ENCODE data around the gene SLC39A10. TPM values are rescaled to one million over a fixed set of nuclear protein-coding genes. Genes with fewer than 3 reads are reported as not detected.
A peak's percentile ranks its signal among the peaks of the same experiment; 100 is the strongest.

The SLC39A10 gene
- total and polyA plus RNA-seq, 9 of the 15 experiments (the other 6 are each of a cell fraction or from before 2014, with no cell fraction given): 12.5 to 40.1 (median 23.1) TPM

- no peak for TF ChIP-seq CBX5 (IDR thresholded peaks at IDR 0.05; ENCODE audit: borderline replicate concordance, low read depth)
- no peak for TF ChIP-seq ZNF239 (CRISPR knock-in tag; IDR thresholded peaks at IDR 0.05)
- no peak for TF ChIP-seq ZNF444 (CRISPR knock-in tag; IDR thresholded peaks at IDR 0.05)
- TF ChIP-seq DDX20 (tag; IDR thresholded peaks at IDR 0.05; ENCODE audit: low read depth): no peak
- TF ChIP-seq, protein P1, sequence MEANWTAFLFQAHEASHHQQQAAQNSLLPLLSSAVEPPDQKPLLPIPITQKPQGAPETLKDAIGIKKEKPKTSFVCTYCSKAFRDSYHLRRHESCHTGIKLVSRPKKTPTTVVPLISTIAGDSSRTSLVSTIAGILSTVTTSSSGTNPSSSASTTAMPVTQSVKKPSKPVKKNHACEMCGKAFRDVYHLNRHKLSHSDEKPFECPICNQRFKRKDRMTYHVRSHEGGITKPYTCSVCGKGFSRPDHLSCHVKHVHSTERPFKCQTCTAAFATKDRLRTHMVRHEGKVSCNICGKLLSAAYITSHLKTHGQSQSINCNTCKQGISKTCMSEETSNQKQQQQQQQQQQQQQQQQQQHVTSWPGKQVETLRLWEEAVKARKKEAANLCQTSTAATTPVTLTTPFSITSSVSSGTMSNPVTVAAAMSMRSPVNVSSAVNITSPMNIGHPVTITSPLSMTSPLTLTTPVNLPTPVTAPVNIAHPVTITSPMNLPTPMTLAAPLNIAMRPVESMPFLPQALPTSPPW (CRISPR knock-in tag; IDR thresholded peaks at IDR 0.05): no peak
- no peak for TF ChIP-seq ZNF12 (CRISPR knock-in tag; IDR thresholded peaks at IDR 0.05)
- TF ChIP-seq ZNF592 (IDR thresholded peaks at IDR 0.05): peak; percentile 69
- no peak for TF ChIP-seq ZNF449 (CRISPR knock-in tag; IDR thresholded peaks at IDR 0.05)
- TF ChIP-seq SMAD3 (CRISPR knock-in tag; conservative IDR thresholded peaks at IDR 0.05): no peak
- TF ChIP-seq PCBP1 (IDR thresholded peaks at IDR 0.05; ENCODE audit: low read depth, low read length, poor library complexity, severe bottlenecking): no peak
- no peak for TF ChIP-seq SUPT5H (IDR thresholded peaks at IDR 0.05)
- TF ChIP-seq, protein P2, sequence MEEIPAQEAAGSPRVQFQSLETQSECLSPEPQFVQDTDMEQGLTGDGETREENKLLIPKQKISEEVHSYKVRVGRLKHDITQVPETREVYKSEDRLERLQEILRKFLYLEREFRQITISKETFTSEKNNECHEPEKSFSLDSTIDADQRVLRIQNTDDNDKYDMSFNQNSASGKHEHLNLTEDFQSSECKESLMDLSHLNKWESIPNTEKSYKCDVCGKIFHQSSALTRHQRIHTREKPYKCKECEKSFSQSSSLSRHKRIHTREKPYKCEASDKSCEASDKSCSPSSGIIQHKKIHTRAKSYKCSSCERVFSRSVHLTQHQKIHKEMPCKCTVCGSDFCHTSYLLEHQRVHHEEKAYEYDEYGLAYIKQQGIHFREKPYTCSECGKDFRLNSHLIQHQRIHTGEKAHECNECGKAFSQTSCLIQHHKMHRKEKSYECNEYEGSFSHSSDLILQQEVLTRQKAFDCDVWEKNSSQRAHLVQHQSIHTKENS (CRISPR knock-in tag; IDR thresholded peaks at IDR 0.05): no peak
- TF ChIP-seq SMARCA5 (IDR thresholded peaks at IDR 0.05): no peak
- peak; percentile 35; the same call in 1 of the 2 replicates for TF ChIP-seq CTBP1 (IDR thresholded peaks at IDR 0.05; ENCODE audit: borderline replicate concordance)
- TF ChIP-seq, protein P3, sequence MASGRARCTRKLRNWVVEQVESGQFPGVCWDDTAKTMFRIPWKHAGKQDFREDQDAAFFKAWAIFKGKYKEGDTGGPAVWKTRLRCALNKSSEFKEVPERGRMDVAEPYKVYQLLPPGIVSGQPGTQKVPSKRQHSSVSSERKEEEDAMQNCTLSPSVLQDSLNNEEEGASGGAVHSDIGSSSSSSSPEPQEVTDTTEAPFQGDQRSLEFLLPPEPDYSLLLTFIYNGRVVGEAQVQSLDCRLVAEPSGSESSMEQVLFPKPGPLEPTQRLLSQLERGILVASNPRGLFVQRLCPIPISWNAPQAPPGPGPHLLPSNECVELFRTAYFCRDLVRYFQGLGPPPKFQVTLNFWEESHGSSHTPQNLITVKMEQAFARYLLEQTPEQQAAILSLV (tag; IDR thresholded peaks at IDR 0.05): 0 out of 2 replicates have a peak, but pooled peaks have one; percentile 14
- TF ChIP-seq ATF7 (IDR thresholded peaks at IDR 0.05): peak; percentile 86
- peak in 1 of 2 experiments; percentile 72; a peak in 2 of 4 replicates for TF ChIP-seq RCOR1 (IDR thresholded peaks at IDR 0.05; ENCODE audit: borderline replicate concordance in 1 of 2, low read depth in 2 of 2, low read length in 2 of 2)
- peak; percentile 92 for TF ChIP-seq ARID1B (IDR thresholded peaks at IDR 0.05)
- no peak for TF ChIP-seq FOXA3 (CRISPR knock-in tag; conservative IDR thresholded peaks at IDR 0.05 in 1 of 2, IDR thresholded peaks at IDR 0.05 in 1 of 2)
Observed at GRCh38 chr2:195662138-195662537, 5.1 kb downstream of the SLC39A10 start (continued).

All from K562 (cell line).